ENCODE measurements around the gene NUBP2.

DNA sequence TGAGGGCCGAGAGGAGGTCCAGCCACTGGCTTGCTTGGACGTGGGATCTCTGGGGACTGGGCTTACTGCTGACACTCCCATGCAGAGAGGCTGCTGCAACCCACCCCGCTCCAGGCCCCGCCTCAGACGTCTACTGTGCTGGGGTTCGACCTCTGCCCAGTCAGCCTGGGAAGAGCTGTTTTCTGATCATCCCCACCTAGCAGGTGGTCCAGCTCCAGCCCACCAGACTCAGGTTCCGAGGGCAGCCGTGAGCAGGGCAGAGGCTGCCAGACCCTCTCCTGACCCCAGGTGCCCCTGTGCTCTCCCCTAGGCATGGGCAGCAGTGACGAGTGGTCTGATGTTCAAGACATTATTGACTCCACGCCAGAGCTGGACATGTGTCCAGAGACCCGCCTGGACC lies 34.8 kb upstream of the NUBP2 start:
- TF ChIP-seq, protein P1, sequence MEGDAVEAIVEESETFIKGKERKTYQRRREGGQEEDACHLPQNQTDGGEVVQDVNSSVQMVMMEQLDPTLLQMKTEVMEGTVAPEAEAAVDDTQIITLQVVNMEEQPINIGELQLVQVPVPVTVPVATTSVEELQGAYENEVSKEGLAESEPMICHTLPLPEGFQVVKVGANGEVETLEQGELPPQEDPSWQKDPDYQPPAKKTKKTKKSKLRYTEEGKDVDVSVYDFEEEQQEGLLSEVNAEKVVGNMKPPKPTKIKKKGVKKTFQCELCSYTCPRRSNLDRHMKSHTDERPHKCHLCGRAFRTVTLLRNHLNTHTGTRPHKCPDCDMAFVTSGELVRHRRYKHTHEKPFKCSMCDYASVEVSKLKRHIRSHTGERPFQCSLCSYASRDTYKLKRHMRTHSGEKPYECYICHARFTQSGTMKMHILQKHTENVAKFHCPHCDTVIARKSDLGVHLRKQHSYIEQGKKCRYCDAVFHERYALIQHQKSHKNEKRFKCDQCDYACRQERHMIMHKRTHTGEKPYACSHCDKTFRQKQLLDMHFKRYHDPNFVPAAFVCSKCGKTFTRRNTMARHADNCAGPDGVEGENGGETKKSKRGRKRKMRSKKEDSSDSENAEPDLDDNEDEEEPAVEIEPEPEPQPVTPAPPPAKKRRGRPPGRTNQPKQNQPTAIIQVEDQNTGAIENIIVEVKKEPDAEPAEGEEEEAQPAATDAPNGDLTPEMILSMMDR (IDR thresholded peaks at IDR 0.05 in 2 of 3, conservative IDR thresholded peaks at IDR 0.05 in 1 of 3; ENCODE audit: control insufficient read depth in 2 of 3, extremely low read depth in 1 of 3, insufficient read depth in 1 of 3, low read depth in 3 of 3, low read length in 3 of 3): no peak
- TF ChIP-seq, protein P2, sequence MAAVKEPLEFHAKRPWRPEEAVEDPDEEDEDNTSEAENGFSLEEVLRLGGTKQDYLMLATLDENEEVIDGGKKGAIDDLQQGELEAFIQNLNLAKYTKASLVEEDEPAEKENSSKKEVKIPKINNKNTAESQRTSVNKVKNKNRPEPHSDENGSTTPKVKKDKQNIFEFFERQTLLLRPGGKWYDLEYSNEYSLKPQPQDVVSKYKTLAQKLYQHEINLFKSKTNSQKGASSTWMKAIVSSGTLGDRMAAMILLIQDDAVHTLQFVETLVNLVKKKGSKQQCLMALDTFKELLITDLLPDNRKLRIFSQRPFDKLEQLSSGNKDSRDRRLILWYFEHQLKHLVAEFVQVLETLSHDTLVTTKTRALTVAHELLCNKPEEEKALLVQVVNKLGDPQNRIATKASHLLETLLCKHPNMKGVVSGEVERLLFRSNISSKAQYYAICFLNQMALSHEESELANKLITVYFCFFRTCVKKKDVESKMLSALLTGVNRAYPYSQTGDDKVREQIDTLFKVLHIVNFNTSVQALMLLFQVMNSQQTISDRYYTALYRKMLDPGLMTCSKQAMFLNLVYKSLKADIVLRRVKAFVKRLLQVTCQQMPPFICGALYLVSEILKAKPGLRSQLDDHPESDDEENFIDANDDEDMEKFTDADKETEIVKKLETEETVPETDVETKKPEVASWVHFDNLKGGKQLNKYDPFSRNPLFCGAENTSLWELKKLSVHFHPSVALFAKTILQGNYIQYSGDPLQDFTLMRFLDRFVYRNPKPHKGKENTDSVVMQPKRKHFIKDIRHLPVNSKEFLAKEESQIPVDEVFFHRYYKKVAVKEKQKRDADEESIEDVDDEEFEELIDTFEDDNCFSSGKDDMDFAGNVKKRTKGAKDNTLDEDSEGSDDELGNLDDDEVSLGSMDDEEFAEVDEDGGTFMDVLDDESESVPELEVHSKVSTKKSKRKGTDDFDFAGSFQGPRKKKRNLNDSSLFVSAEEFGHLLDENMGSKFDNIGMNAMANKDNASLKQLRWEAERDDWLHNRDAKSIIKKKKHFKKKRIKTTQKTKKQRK (IDR thresholded peaks at IDR 0.05; ENCODE audit: low read depth, low read length): no peak
